ENCODE results near the gene CNFN.

Gene CNFN

GRCh38 chr19:42421591-42422031 lies 31.5 kb upstream of the CNFN start:
- DNase-seq (ENCODE audit: low read depth): no peak
- no peak overlapping the region for H3K4me3 ChIP-seq (ENCODE audit: low read depth, low read length)
- TF ChIP-seq, protein P1, sequence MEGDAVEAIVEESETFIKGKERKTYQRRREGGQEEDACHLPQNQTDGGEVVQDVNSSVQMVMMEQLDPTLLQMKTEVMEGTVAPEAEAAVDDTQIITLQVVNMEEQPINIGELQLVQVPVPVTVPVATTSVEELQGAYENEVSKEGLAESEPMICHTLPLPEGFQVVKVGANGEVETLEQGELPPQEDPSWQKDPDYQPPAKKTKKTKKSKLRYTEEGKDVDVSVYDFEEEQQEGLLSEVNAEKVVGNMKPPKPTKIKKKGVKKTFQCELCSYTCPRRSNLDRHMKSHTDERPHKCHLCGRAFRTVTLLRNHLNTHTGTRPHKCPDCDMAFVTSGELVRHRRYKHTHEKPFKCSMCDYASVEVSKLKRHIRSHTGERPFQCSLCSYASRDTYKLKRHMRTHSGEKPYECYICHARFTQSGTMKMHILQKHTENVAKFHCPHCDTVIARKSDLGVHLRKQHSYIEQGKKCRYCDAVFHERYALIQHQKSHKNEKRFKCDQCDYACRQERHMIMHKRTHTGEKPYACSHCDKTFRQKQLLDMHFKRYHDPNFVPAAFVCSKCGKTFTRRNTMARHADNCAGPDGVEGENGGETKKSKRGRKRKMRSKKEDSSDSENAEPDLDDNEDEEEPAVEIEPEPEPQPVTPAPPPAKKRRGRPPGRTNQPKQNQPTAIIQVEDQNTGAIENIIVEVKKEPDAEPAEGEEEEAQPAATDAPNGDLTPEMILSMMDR (conservative IDR thresholded peaks at IDR 0.05; ENCODE audit: low read depth, low read length): no peak

- no peak for DNase-seq (ENCODE audit: low read depth)
- no peak overlapping the region for H3K4me3 ChIP-seq (ENCODE audit: low read depth, low read length)
- TF ChIP-seq, protein P1 (conservative IDR thresholded peaks at IDR 0.05; ENCODE audit: low read depth, low read length): no peak
Observed at GRCh38 chr19:42421101-42421500, 31.0 kb upstream of the CNFN start.

GRCh38 chr19:42420055-42420544 lies 30.0 kb upstream of the CNFN start:
- no peak overlapping the region for H3K4me3 ChIP-seq (ENCODE audit: low read depth, low read length)
- DNase-seq (ENCODE audit: low read depth): peak; percentile 50
- TF ChIP-seq, protein P1 (conservative IDR thresholded peaks at IDR 0.05; ENCODE audit: low read depth, low read length): peak; percentile 65

DNA sequence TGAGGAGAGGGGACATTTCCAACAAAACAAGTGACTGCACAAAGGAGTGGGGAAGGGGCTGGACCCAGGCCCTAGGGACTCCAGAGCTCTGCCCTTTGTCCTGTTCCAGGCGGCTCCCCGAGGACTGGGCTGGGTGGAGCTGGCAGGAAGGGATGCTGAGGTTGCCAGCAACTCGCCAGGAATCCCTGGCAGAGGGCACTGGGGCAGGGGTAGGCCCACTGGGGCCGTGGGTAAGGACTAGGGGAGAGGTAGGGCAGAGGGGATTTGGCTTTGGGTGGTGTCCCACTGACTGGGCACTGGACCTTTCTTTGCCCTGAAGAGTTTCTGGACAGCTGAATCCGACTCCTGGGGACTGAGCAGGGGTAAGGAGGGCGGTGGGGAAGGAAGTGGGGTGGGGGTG lies 29.2 kb upstream of the CNFN start:
- no peak overlapping the region for H3K4me3 ChIP-seq (ENCODE audit: low read depth, low read length)
- TF ChIP-seq, protein P1 (conservative IDR thresholded peaks at IDR 0.05; ENCODE audit: low read depth, low read length): no peak
- no peak for DNase-seq (ENCODE audit: low read depth)

- no peak overlapping the region for H3K4me3 ChIP-seq (ENCODE audit: low read depth, low read length)
- TF ChIP-seq, protein P1 (conservative IDR thresholded peaks at IDR 0.05; ENCODE audit: low read depth, low read length): no peak
- DNase-seq (ENCODE audit: low read depth): no peak
Observed at GRCh38 chr19:42412661-42413076, 22.6 kb upstream of the CNFN start.

DNA sequence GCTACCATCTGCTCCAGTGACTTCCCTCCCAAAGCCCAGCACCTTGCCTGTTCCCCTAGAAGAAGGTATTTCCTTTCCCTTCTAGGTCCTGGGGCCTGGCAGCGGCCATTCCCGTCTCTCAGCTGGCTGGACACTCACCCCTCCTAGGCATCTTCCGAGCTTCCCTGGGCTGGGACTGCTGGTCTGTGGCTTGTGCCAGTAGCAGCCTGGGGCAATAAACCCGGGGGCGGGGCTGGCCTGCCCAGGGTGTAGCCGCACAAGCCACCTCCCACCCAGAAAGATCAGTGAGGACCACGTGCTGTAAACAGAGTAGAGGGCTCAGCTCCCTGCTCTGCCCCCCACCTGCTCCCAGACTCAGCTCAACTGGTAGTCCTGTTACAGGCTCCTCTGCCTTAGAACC lies 22.1 kb upstream of the CNFN start:
- TF ChIP-seq, protein P1 (conservative IDR thresholded peaks at IDR 0.05; ENCODE audit: low read depth, low read length): no peak
- H3K4me3 ChIP-seq (ENCODE audit: low read depth, low read length): no peak overlapping the region
- DNase-seq (ENCODE audit: low read depth): no peak

DNA sequence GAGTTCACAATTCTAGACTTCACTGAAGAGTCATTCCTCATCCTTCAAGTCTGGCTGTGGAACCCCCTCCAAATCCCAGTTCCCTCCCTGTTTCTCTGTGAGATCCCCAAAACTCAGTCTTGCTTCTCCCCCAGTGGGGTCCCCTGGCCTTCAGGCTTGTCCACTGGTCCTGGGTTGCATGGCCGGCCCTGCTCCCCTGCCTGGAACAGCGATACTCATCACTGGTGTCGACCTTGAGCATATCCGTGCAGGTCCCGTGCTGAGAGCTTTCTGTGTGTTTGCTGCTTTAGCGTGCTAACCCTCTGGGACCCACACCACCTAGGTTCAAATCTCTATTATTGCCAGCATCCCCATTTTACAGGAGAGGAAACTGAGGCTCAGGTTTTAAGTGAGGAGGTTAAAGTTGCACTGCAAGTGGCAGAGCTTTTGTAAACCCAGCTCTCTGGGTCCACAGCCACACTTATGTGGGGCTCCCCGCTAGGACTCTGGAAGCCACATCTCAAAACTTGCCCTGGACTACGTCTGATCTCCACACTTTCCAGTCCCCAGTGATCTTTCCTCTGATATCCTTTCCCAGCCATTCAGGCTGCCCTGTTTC lies 21.6 kb upstream of the CNFN start:
- no peak for DNase-seq (ENCODE audit: low read depth)
- TF ChIP-seq, protein P1 (conservative IDR thresholded peaks at IDR 0.05; ENCODE audit: low read depth, low read length): no peak
- H3K4me3 ChIP-seq (ENCODE audit: low read depth, low read length): no peak overlapping the region

Data from choroid plexus epithelial cell (primary cell).